Liver (tissue), 9 donors: Measurements from ENCODE around the gene RASA3. TPM values are rescaled to one million over a fixed set of nuclear protein-coding genes. Genes with fewer than 3 reads are reported as not detected.

ENCODE experiments used
- DNase-seq: peaks from one replicate; pipeline ENCODE4 v3.0.0-alpha.2; 2017; ENCODE audit warnings: low spot score
- H3K27ac ChIP-seq, 2 donors: one replicate each; pipeline ENCODE4 v1.7.0; 2013; ENCODE audit warnings: inconsistent platforms in 2 of 2, low read length in 2 of 2, control low read depth in 1 of 2, low read depth in 1 of 2, mild to moderate bottlenecking in 1 of 2
- H3K27me3 ChIP-seq, 4 donors: one replicate each; pipeline versions ENCODE4 v1.6.1 to v1.7.0; 2013; ENCODE audit warnings: low read length in 3 of 4, inconsistent platforms in 1 of 4, mild to moderate bottlenecking in 1 of 4, moderate library complexity in 1 of 4; ENCODE audit not compliant: control insufficient read depth in 4 of 4, insufficient read depth in 4 of 4
- H3K36me3 ChIP-seq, 4 donors: one replicate each; pipeline versions ENCODE4 v1.6.1 to v1.7.0; 2013; ENCODE audit warnings: low read length in 3 of 4, mild to moderate bottlenecking in 3 of 4, low read depth in 1 of 4, moderate library complexity in 1 of 4; ENCODE audit not compliant: control insufficient read depth in 4 of 4, insufficient read depth in 3 of 4
- H3K4me1 ChIP-seq, 4 donors: one replicate each; pipeline versions ENCODE4 v1.6.1 to v1.7.0; 2013; ENCODE audit warnings: low read length in 3 of 4, mild to moderate bottlenecking in 3 of 4, moderate library complexity in 1 of 4; ENCODE audit not compliant: control insufficient read depth in 4 of 4, insufficient read depth in 4 of 4
- H3K4me3 ChIP-seq, 3 donors: one replicate each; pipeline versions ENCODE4 v1.6.1 to v1.7.0; 2013; ENCODE audit warnings: low read length in 3 of 3, control low read depth in 1 of 3, low read depth in 1 of 3, mild to moderate bottlenecking in 1 of 3
- H3K9ac ChIP-seq, 2 donors: one replicate each; pipeline ENCODE4 v1.7.0; 2013; ENCODE audit warnings: low read length in 2 of 2, mild to moderate bottlenecking in 2 of 2, moderate library complexity in 2 of 2, control low read depth in 1 of 2, low read depth in 1 of 2
- H3K9me3 ChIP-seq, 4 donors: one replicate each; pipeline versions ENCODE4 v1.6.1 to v1.7.0; 2013; ENCODE audit warnings: low read length in 3 of 4; ENCODE audit not compliant: control insufficient read depth in 4 of 4
- ATF3 ChIP-seq: IDR thresholded peaks from 2 replicates; pipeline ENCODE4 v1.6.1; 2016; ENCODE audit warnings: antibody characterized with exemption
- CTCF ChIP-seq: fragments of 150-350 bp; IDR thresholded peaks from 2 replicates; pipeline ENCODE4 v1.5.1; 2017; ENCODE audit warnings: improper control_type of control experiment, low read depth, low read length; ENCODE audit not compliant: missing input control
- EGR1 ChIP-seq, 2 donors: IDR thresholded peaks; 2 replicates each; pipeline ENCODE4 v1.6.1; 2016 to 2018; ENCODE audit warnings: antibody characterized with exemption in 2 of 2, low read depth in 2 of 2
- FOXA1 ChIP-seq: IDR thresholded peaks from 2 replicates; pipeline ENCODE4 v1.6.1; 2016; ENCODE audit warnings: antibody characterized with exemption
- FOXA2 ChIP-seq: IDR thresholded peaks from 2 replicates; pipeline ENCODE4 v1.6.1; 2016; ENCODE audit warnings: antibody characterized with exemption
- GABPA ChIP-seq, 2 donors: IDR thresholded peaks in 1 of 2; conservative IDR thresholded peaks in 1 of 2; 2 replicates each; pipeline ENCODE4 v1.6.1; 2016; ENCODE audit warnings: antibody characterized with exemption in 2 of 2, mild to moderate bottlenecking in 1 of 2, moderate library complexity in 1 of 2
- HNF4A ChIP-seq, 2 donors: conservative IDR thresholded peaks; 2 replicates each; pipeline ENCODE4 v1.6.1; 2016; ENCODE audit warnings: antibody characterized with exemption in 2 of 2, mild to moderate bottlenecking in 2 of 2
- HNF4G ChIP-seq: IDR thresholded peaks from 2 replicates; pipeline ENCODE4 v1.6.1; 2016; ENCODE audit warnings: antibody characterized with exemption
- JUND ChIP-seq, 2 donors: IDR thresholded peaks; 2 replicates each; pipeline ENCODE4 v1.6.1; 2016; ENCODE audit warnings: antibody characterized with exemption in 2 of 2
- MAX ChIP-seq: IDR thresholded peaks from 2 replicates; pipeline ENCODE4 v1.6.1; 2016; ENCODE audit warnings: antibody characterized with exemption
- NR2F2 ChIP-seq: IDR thresholded peaks from 2 replicates; pipeline ENCODE4 v1.6.1; 2016; ENCODE audit warnings: antibody characterized with exemption
- RAD21 ChIP-seq, 2 donors: IDR thresholded peaks; 2 replicates each; pipeline ENCODE4 v1.6.1; 2016; ENCODE audit warnings: antibody characterized with exemption in 2 of 2, mild to moderate bottlenecking in 2 of 2
- REST ChIP-seq: IDR thresholded peaks from 2 replicates; pipeline ENCODE4 v1.6.1; 2016; ENCODE audit warnings: antibody characterized with exemption, mild to moderate bottlenecking
- RXRA ChIP-seq, 2 donors: IDR thresholded peaks; 2 replicates each; pipeline ENCODE4 v1.6.1; 2017 to 2018; ENCODE audit warnings: antibody characterized with exemption in 2 of 2, mild to moderate bottlenecking in 1 of 2
- SP1 ChIP-seq: IDR thresholded peaks from 2 replicates; pipeline ENCODE4 v1.6.1; 2018; ENCODE audit warnings: antibody characterized with exemption, mild to moderate bottlenecking
- TAF1 ChIP-seq: conservative IDR thresholded peaks from 2 replicates; pipeline ENCODE4 v1.6.1; 2016; ENCODE audit warnings: antibody characterized with exemption, mild to moderate bottlenecking
- YY1 ChIP-seq: IDR thresholded peaks from 2 replicates; pipeline ENCODE4 v1.6.1; 2016; ENCODE audit warnings: antibody characterized with exemption, mild to moderate bottlenecking
- WGBS: extraction: QIAGEN DNeasy Blood & Tissue Kit; methylation state at CpG from one replicate; pipeline ENCODE4 v1.1.7; 2013; 5-methylcytosine and 5-hydroxymethylcytosine counted together
- polyA plus RNA-seq, 2 donors: library from polyadenylated mRNA; stranded (reverse) in 1 of 2; unstranded in 1 of 2; fragments of 200-250 nt in 1 of 2; fragments of >200 nt in 1 of 2; fragmentation: Nextera tagmentation in 1 of 2; extraction: Ambion mirVana in 1 of 2; gene quantifications; one replicate each; pipeline versions ENCODE4 v1.2.1 to v1.2.3, GENCODE V29; 2013 to 2015
- total RNA-seq, 2 donors: library from RNA; depleted of rRNA; stranded (reverse); fragments of >200 nt; gene quantifications; one replicate each; pipeline ENCODE4 v1.2.3, GENCODE V29; 2014
- donor health status: healthy.
- donor health status: healthy.
- donor health status: healthy.
- donor health status: healthy.
- donor health status: healthy.

The RASA3 gene
- total and polyA plus RNA-seq, 4 donors, result 0.64 to 5.9 (median 3.8) TPM

GRCh38 chr13:114061047-114061446 is 71.4 kb downstream of the RASA3 start:
- no peak overlapping the region for H3K27ac ChIP-seq

More at GRCh38 chr13:114061047-114061446, 71.4 kb downstream of the RASA3 start:
- TF ChIP-seq CTCF (no peak), YY1 (no peak), SP1 (no peak), RXRA (IDR thresholded peaks at IDR 0.05) (no peak), NR2F2 (no peak), MAX (no peak), EGR1 (IDR thresholded peaks at IDR 0.05; ENCODE audit: low read depth in 2 of 2) (no peak), FOXA2 (no peak), GABPA (IDR thresholded peaks at IDR 0.05 in 1 of 2, conservative IDR thresholded peaks at IDR 0.05 in 1 of 2) (no peak), REST (no peak), FOXA1 (no peak), HNF4G (no peak), RAD21 (IDR thresholded peaks at IDR 0.05) (no peak), TAF1 (no peak), HNF4A (conservative IDR thresholded peaks at IDR 0.05) (no peak), ATF3 (no peak), JUND (IDR thresholded peaks at IDR 0.05) (no peak)
- Histone ChIP-seq H3K4me3 (no peak overlapping the region), H3K27me3 (no peaks in the 10 kb centered on the region), H3K36me3 (no peaks in the 10 kb centered on the region), H3K9me3 (no peaks in the 10 kb centered on the region), H3K9ac (no peak overlapping the region), H3K4me1 (peaks cover 3 to 21% (median 6%) of the 10 kb centered on the region in 4 donors)
- WGBS, result 87% methylated on average over 18 of the region's 18 CpGs
- no peak for DNase-seq
